ENCODE data around the gene UBE2K. TPM values are rescaled to one million over a fixed set of nuclear protein-coding genes. Genes with fewer than 3 reads are reported as not detected.
"Not testable (repeated sequence)": the region's sequence is repeated elsewhere in the genome, so short reads cannot be mapped to it uniquely, and the experiment has no call there.

UBE2K gene
- total RNA-seq, 4 donors from 2014 or later = 21.5 to 32.2 (median 25.7) TPM

GRCh38 chr4:39716356-39716755, 18.4 kb downstream of the UBE2K start:
- no peak for TF ChIP-seq POLR2A (IDR thresholded peaks at IDR 0.05)
- no peak for TF ChIP-seq CTCF (IDR thresholded peaks at IDR 0.05)
- intact Hi-C loops (cut with DNase I; ENCODE audit: low total_unique reads) = no loop called here
- no peak for DNase-seq (ENCODE audit: low spot score in 2 of 2)
- no peak overlapping the region for H3K4me3 ChIP-seq (ENCODE audit: low read depth, poor library complexity, severe bottlenecking)
- 88 to 94% methylated on average over 11 of the region's 11 CpGs for WGBS, 2 donors

GRCh38 chr4:39717743-39718142, 19.8 kb downstream of the UBE2K start:
- H3K4me3 ChIP-seq (ENCODE audit: low read depth, poor library complexity, severe bottlenecking); DNase-seq (ENCODE audit: low spot score in 2 of 2); intact Hi-C loops (cut with DNase I; ENCODE audit: low total_unique reads): not testable (repeated sequence)
- WGBS, 2 donors = 89 to 95% methylated on average over 16 to 19 of the region's 19 CpGs

GRCh38 chr4:39718366-39719323, 20.7 kb downstream of the UBE2K start:
- no peak for TF ChIP-seq CTCF (IDR thresholded peaks at IDR 0.05)
- no peak for TF ChIP-seq POLR2A (IDR thresholded peaks at IDR 0.05)
- DNase-seq (ENCODE audit: low spot score in 2 of 2) = no peak
- no peak overlapping the region for H3K4me3 ChIP-seq (ENCODE audit: low read depth, poor library complexity, severe bottlenecking)
- 94 to 96% methylated on average over 30 to 33 of the region's 33 CpGs for WGBS, 2 donors
- intact Hi-C loops (cut with DNase I; ENCODE audit: low total_unique reads) = no loop called here

GRCh38 chr4:39719804-39720580, 22.1 kb downstream of the UBE2K start:
- TF ChIP-seq POLR2A (IDR thresholded peaks at IDR 0.05) (no peak), CTCF (IDR thresholded peaks at IDR 0.05) (no peak)
- intact Hi-C loops (cut with DNase I; ENCODE audit: low total_unique reads) = no loop called here
- DNase-seq (ENCODE audit: low spot score in 2 of 2) = no peak
- no peak overlapping the region for H3K4me3 ChIP-seq (ENCODE audit: low read depth, poor library complexity, severe bottlenecking)

GRCh38 chr4:39721273-39721672, 23.3 kb downstream of the UBE2K start:
- WGBS, 2 donors = 74 to 80% methylated on average over 6 of the region's 6 CpGs
- H3K4me3 ChIP-seq (ENCODE audit: low read depth, poor library complexity, severe bottlenecking); intact Hi-C loops (cut with DNase I; ENCODE audit: low total_unique reads); DNase-seq (ENCODE audit: low spot score in 2 of 2): not testable (repeated sequence)

- 49 to 54% methylated on average over 7 of the region's 7 CpGs for WGBS, 2 donors
- no peak for DNase-seq (ENCODE audit: low spot score in 2 of 2)
- TF ChIP-seq CTCF (IDR thresholded peaks at IDR 0.05) (no peak), POLR2A (IDR thresholded peaks at IDR 0.05) (no peak)
- no peak overlapping the region for H3K4me3 ChIP-seq (ENCODE audit: low read depth, poor library complexity, severe bottlenecking)
- intact Hi-C loops (cut with DNase I; ENCODE audit: low total_unique reads) = no loop called here
These were observed 23.9 kb downstream of the UBE2K start for GRCh38 chr4:39721788-39722187.

Data from lower leg skin (tissue), 4 donors.